B cell (primary cell): ENCODE measurements around the gene SYTL4.

ENCODE experiments used
- CTCF ChIP-seq: fragments of 200-600 bp; IDR thresholded peaks from one replicate; pipeline ENCODE4 v1.8.0; 2022; ENCODE audit warnings: antibody characterized with exemption, mild to moderate bottlenecking
- EZH2 ChIP-seq: IDR thresholded peaks from 2 replicates; pipeline ENCODE4 v1.6.1; 2012; ENCODE audit warnings: borderline replicate concordance, low read depth, mild to moderate bottlenecking, moderate library complexity, low read length; ENCODE audit not compliant: insufficient read depth, poor library complexity, severe bottlenecking

GRCh38 chrX:100662796-100663195 lies 69.1 kb downstream of the SYTL4 start:
- TF ChIP-seq CTCF (no peak), EZH2 (no peak)
